HepG2 (cell line): ENCODE data around the gene DOHH. TPM values are rescaled to one million over a fixed set of nuclear protein-coding genes. Genes with fewer than 3 reads are reported as not detected.

Source experiments
- BRCA1 ChIP-seq: sonication (generic); formaldehyde crosslinking; IDR thresholded peaks from 2 replicates; pipeline ENCODE4 v1.4.0; 2020; ENCODE audit warnings: missing genetic modification reagents
- GATAD2A ChIP-seq: IDR thresholded peaks from 2 replicates; pipeline ENCODE4 v1.6.1; 2016
- GTF3A ChIP-seq: sonication (generic); formaldehyde crosslinking; conservative IDR thresholded peaks from 2 replicates; pipeline ENCODE4 v1.4.0; 2020; ENCODE audit warnings: mild to moderate bottlenecking, missing genetic modification reagents
- IRF2 ChIP-seq: IDR thresholded peaks from 2 replicates; pipeline ENCODE4 v1.6.1; 2018; ENCODE audit warnings: missing genetic modification reagents, missing compliant biosample characterization
- IRX3 ChIP-seq: sonication (generic); formaldehyde crosslinking; IDR thresholded peaks from 2 replicates; pipeline ENCODE4 v1.8.1; 2023; ENCODE audit warnings: mild to moderate bottlenecking, low read depth, missing genetic modification reagents, borderline replicate concordance
- MAZ ChIP-seq, 2 experiments: sonication (generic) in 1 of 2; formaldehyde crosslinking in 1 of 2; IDR thresholded peaks; 2 replicates each; pipeline versions ENCODE4 v1.5.0 to v1.6.1; 2012 to 2020; ENCODE audit warnings: low read depth in 2 of 2, mild to moderate bottlenecking in 2 of 2, borderline replicate concordance in 1 of 2, improper control_type of control experiment in 1 of 2, low read length in 1 of 2, missing genetic modification reagents in 1 of 2, moderate library complexity in 1 of 2
- MYC ChIP-seq: sonication (generic); formaldehyde crosslinking; IDR thresholded peaks from 2 replicates; pipeline ENCODE4 v1.9.0; 2021; ENCODE audit warnings: missing genetic modification reagents, borderline replicate concordance
- MZF1 ChIP-seq: sonication (generic); formaldehyde crosslinking; IDR thresholded peaks from 2 replicates; pipeline ENCODE4 v1.8.1; 2023; ENCODE audit warnings: mild to moderate bottlenecking, missing genetic modification reagents, borderline replicate concordance
- RBFOX2 ChIP-seq: fragments of 200-400 bp; formaldehyde crosslinking; IDR thresholded peaks from 2 replicates; pipeline ENCODE4 v1.6.1; 2017; ENCODE audit warnings: low read depth, mild to moderate bottlenecking, low read length
- RFXAP ChIP-seq: sonication (generic); formaldehyde crosslinking; IDR thresholded peaks from 2 replicates; pipeline ENCODE4 v1.4.0; 2020; ENCODE audit warnings: missing genetic modification reagents, borderline replicate concordance
- SATB2 ChIP-seq: sonication (generic); formaldehyde crosslinking; IDR thresholded peaks from 2 replicates; pipeline ENCODE4 v1.5.0; 2020; ENCODE audit warnings: missing genetic modification reagents
- TCF12 ChIP-seq, 2 experiments: fragments of 450-650 bp in 1 of 2; sonication (generic) in 1 of 2; formaldehyde crosslinking in 1 of 2; IDR thresholded peaks; 2 replicates each; pipeline versions ENCODE4 v1.6.1 to v1.8.0; 2017 to 2022; ENCODE audit warnings: antibody characterized with exemption in 1 of 2, mild to moderate bottlenecking in 1 of 2, missing genetic modification reagents in 1 of 2, moderate library complexity in 1 of 2
- THYN1 ChIP-seq: sonication (generic); formaldehyde crosslinking; IDR thresholded peaks from 2 replicates; pipeline ENCODE4 v1.8.1; 2023; ENCODE audit warnings: low read depth, mild to moderate bottlenecking, moderate library complexity, missing genetic modification reagents, borderline replicate concordance
- TOPORS ChIP-seq: sonication (generic); formaldehyde crosslinking; IDR thresholded peaks from 2 replicates; pipeline ENCODE4 v1.8.0; 2023; ENCODE audit warnings: mild to moderate bottlenecking, missing genetic modification reagents
- ZBTB7A ChIP-seq: sonication (generic); formaldehyde crosslinking; IDR thresholded peaks from 2 replicates; pipeline ENCODE4 v1.8.0; 2022; ENCODE audit warnings: mild to moderate bottlenecking, missing genetic modification reagents
- ZNF850 ChIP-seq: sonication (generic); formaldehyde crosslinking; conservative IDR thresholded peaks from 2 replicates; pipeline ENCODE4 v1.9.0; 2021; ENCODE audit warnings: mild to moderate bottlenecking, missing genetic modification reagents
- ZSCAN21 ChIP-seq: sonication (generic); formaldehyde crosslinking; IDR thresholded peaks from 2 replicates; pipeline ENCODE4 v1.8.0; 2022; ENCODE audit warnings: mild to moderate bottlenecking, missing genetic modification reagents, moderate library complexity, borderline replicate concordance
- polyA plus RNA-seq, 8 experiments: library from polyadenylated mRNA; depleted of rRNA in 3 of 8; stranded (reverse) in 7 of 8; unstranded in 1 of 8; fragments of >200 nt; fragmentation: Illumina TruSeq in 4 of 8; extraction: Trizol in 4 of 8; gene quantifications; 2 replicates each; pipeline versions ENCODE4 v1.2.1 to v1.2.3, GENCODE V29; 2011 to 2016; ENCODE audit warnings: low read depth in 4 of 8, missing spikeins in 1 of 8, mixed read lengths in 1 of 8; ENCODE audit not compliant: insufficient read depth in 1 of 8
- total RNA-seq, 5 experiments: library from RNA; depleted of rRNA; stranded (reverse); fragments of >200 nt; fragmentation: Illumina TruSeq; extraction: Trizol; gene quantifications; 2 replicates each; pipeline ENCODE4 v1.2.3, GENCODE V29; 2016; ENCODE audit warnings: low read depth in 1 of 5
- TF ChIP-seq, protein P1 (sequence below): sonication (generic); formaldehyde crosslinking; IDR thresholded peaks from 2 replicates; pipeline ENCODE4 v1.8.0; 2022; ENCODE audit warnings: mild to moderate bottlenecking, missing genetic modification reagents, borderline replicate concordance
- TF ChIP-seq, protein P2 (sequence below): sonication (generic); formaldehyde crosslinking; IDR thresholded peaks from 2 replicates; pipeline ENCODE4 v1.8.1; 2023; ENCODE audit warnings: mild to moderate bottlenecking, moderate library complexity, missing genetic modification reagents
- TF ChIP-seq, protein P3 (sequence below): sonication (generic); formaldehyde crosslinking; IDR thresholded peaks from 2 replicates; pipeline ENCODE4 v1.4.0; 2020; ENCODE audit warnings: mild to moderate bottlenecking, missing genetic modification reagents
- TF ChIP-seq, protein P4 (sequence below): sonication (generic); formaldehyde crosslinking; IDR thresholded peaks from 2 replicates; pipeline ENCODE4 v1.4.0; 2020; ENCODE audit warnings: missing genetic modification reagents, low read depth, mild to moderate bottlenecking, borderline replicate concordance
- TF ChIP-seq, protein P5 (sequence below): sonication (generic); formaldehyde crosslinking; IDR thresholded peaks from 2 replicates; pipeline ENCODE4 v1.5.0; 2020; ENCODE audit warnings: missing genetic modification reagents, mild to moderate bottlenecking, borderline replicate concordance

The DOHH gene
- total and polyA plus RNA-seq, 2 of the 13 experiments (the other 11 are each of a cell fraction or from before 2014, with no cell fraction given) = 3.5 to 13.7 TPM

DNA sequence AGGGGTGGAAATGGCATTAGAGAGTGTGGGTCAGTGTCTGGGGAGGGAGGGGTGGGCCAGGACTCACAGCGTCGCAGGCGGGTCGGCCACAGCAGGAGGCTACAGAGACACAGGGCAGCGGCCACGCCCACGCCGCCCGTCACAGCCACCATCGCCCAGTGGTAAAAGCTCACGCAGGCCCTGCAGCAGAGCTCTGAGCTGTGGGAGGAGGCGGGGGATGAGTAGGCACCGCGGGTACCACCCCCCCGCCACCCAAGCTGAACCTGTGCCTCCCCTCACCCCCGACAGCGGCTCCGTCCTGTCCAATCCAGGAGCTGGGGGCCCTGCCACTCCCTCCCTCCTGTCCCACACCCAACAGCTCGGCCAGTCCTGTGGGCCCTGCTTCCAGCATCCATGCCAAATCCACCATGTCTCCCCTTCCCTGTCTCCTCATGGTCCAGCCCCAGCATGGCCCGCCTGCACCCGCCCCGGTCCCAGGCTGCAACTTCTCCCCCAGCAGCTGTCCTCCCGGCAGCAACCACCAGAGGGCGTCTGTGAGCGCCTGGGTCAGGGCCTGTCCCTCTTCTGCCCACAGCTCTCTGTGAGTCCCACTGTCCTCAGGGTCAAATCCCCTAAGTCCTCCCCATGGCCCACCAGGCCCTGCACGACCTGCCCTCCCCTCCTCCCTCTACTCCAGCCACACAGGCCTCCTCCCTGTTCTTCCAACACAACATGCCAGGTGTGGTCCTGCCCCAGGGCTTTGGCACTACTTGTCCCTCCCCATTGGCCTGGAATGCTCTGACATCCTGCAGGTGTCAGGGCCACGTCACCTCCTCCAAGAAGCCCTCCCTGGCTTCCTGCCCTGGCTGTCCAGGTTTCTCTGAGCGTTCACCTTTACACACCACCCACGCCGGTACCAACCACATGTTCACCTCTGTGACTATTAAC is 44.5 kb upstream of the DOHH start (continued):
- TF ChIP-seq, protein P1, sequence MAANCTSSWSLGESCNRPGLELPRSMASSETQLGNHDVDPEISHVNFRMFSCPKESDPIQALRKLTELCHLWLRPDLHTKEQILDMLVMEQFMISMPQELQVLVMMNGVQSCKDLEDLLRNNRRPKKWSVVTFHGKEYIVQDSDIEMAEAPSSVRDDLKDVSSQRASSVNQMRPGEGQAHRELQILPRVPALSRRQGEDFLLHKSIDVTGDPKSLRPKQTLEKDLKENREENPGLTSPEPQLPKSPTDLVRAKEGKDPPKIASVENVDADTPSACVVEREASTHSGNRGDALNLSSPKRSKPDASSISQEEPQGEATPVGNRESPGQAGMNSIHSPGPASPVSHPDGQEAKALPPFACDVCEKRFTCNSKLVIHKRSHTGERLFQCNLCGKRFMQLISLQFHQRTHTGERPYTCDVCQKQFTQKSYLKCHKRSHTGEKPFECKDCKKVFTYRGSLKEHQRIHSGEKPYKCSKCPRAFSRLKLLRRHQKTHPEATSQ (CRISPR knock-in tag) = no peak
- TF ChIP-seq MZF1 = no peak
- TF ChIP-seq, protein P2, sequence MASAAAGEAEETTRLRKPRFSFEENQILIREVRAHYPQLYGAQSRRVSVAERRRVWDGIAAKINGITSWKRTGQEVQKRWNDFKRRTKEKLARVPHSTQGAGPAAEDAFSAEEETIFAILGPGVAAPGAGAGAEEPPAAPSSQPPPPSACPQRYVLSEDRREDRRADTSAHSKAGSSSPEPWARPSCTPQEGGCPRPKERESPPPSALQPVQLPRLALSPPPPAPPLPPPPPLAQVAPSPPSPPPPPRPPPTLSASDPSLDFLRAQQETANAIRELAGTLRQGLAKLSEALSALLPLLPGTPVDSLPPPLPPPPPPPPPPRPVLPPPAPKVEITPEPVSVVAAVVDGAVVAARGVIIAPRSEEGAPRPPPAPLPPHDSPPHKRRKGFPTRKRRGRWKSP (CRISPR knock-in tag) = no peak
- TF ChIP-seq GATAD2A = no peak
- TF ChIP-seq TCF12 (IDR thresholded peaks at IDR 0.05) = no peak
- TF ChIP-seq TCF12 (CRISPR knock-in tag; IDR thresholded peaks at IDR 0.05) = no peak
- TF ChIP-seq ZNF850 (CRISPR knock-in tag) = no peak
- TF ChIP-seq BRCA1 (CRISPR knock-in tag) = no peak
- TF ChIP-seq, protein P3, sequence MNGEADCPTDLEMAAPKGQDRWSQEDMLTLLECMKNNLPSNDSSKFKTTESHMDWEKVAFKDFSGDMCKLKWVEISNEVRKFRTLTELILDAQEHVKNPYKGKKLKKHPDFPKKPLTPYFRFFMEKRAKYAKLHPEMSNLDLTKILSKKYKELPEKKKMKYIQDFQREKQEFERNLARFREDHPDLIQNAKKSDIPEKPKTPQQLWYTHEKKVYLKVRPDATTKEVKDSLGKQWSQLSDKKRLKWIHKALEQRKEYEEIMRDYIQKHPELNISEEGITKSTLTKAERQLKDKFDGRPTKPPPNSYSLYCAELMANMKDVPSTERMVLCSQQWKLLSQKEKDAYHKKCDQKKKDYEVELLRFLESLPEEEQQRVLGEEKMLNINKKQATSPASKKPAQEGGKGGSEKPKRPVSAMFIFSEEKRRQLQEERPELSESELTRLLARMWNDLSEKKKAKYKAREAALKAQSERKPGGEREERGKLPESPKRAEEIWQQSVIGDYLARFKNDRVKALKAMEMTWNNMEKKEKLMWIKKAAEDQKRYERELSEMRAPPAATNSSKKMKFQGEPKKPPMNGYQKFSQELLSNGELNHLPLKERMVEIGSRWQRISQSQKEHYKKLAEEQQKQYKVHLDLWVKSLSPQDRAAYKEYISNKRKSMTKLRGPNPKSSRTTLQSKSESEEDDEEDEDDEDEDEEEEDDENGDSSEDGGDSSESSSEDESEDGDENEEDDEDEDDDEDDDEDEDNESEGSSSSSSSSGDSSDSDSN (CRISPR knock-in tag) = no peak
- no peak for TF ChIP-seq IRX3 (CRISPR knock-in tag)
- TF ChIP-seq, protein P4, sequence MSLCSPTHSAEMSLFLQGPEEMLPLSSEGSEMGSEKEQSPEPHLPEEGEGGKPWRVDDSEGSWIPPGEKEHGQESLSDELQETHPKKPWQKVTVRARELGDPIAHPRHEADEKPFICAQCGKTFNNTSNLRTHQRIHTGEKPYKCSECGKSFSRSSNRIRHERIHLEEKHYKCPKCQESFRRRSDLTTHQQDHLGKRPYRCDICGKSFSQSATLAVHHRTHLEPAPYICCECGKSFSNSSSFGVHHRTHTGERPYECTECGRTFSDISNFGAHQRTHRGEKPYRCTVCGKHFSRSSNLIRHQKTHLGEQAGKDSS = no peak
- TF ChIP-seq MAZ (IDR thresholded peaks at IDR 0.05; ENCODE audit: borderline replicate concordance, low read depth, low read length) = no peak
- TF ChIP-seq MAZ (CRISPR knock-in tag; IDR thresholded peaks at IDR 0.05; ENCODE audit: low read depth) = no peak
- no peak for TF ChIP-seq ZBTB7A (CRISPR knock-in tag)
- TF ChIP-seq TOPORS = no peak
- TF ChIP-seq THYN1 (CRISPR knock-in tag) = no peak
- no peak for TF ChIP-seq GTF3A (CRISPR knock-in tag)
- 0 out of 2 replicates have a peak, but pooled peaks have one; percentile 46 for TF ChIP-seq RBFOX2
- TF ChIP-seq SATB2 = no peak
- peak; percentile 48; the same call in 1 of the 2 replicates for TF ChIP-seq MYC (CRISPR knock-in tag)
- no peak for TF ChIP-seq ZSCAN21
- TF ChIP-seq IRF2 (CRISPR knock-in tag) = peak; percentile 32; the same call in 1 of the 2 replicates
- TF ChIP-seq, protein P5, sequence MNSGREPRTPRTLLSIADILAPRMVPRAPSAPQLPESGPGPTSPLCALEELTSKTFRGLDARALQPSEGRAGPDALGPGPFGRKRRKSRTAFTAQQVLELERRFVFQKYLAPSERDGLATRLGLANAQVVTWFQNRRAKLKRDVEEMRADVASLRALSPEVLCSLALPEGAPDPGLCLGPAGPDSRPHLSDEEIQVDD (CRISPR knock-in tag) = no peak
- no peak for TF ChIP-seq RFXAP (CRISPR knock-in tag)
